Stimulated activated memory B cell treated with anti-CD40 and anti-IgM and Interleukin-4, amounts not matched to agents 10 μg/mL and 1 μg/mL and 100 μg/mL, for 72 hours (primary cell): ENCODE data around the gene USO1.
"Not testable (repeated sequence)": the region's sequence is repeated elsewhere in the genome, so short reads cannot be mapped to it uniquely, and the experiment has no call there.

Source experiments
- ATAC-seq: fragments of 150-1000 bp; cut with Tn5 transposase; 2 replicates; pipeline ENCODE4 v1.10.0; 2021
- H3K27ac Mint-ChIP-seq: one replicate; pipeline ENCODE4 v1.8.0; 2022; ENCODE audit warnings: mild to moderate bottlenecking, mixed read lengths
- H3K27me3 Mint-ChIP-seq: one replicate; pipeline ENCODE4 v1.8.0; 2022; ENCODE audit warnings: mixed read lengths
- H3K36me3 Mint-ChIP-seq: one replicate; pipeline ENCODE4 v1.8.0; 2022; ENCODE audit warnings: mixed read lengths
- H3K4me1 Mint-ChIP-seq: one replicate; pipeline ENCODE4 v1.8.0; 2022; ENCODE audit warnings: mixed read lengths
- H3K4me3 Mint-ChIP-seq: one replicate; pipeline ENCODE4 v1.8.0; 2022; ENCODE audit warnings: mild to moderate bottlenecking, moderate library complexity, mixed read lengths
- H3K9me3 Mint-ChIP-seq: one replicate; pipeline ENCODE4 v1.8.0; 2022; ENCODE audit warnings: mixed read lengths

Gene USO1

DNA sequence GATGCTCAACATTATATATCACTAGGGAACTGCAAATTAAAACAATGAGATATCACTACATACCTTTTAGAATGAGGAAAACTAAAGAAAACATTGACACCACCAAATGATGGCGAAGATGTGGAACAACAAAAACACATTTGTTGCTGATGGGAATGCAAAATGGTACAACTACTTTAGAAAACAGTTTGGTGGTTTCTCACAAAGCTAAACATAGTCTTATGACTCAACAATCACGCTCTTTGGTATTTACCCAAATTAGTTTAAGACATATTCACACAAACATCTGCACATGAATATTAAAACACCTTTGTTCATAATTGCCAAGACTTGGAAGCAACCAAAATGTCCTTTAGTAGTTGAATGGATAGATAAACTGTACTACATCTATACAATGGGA, 53.2 kb downstream of the USO1 start:
- H3K36me3 Mint-ChIP-seq, result peaks cover 67% of the 10 kb centered on the region
- no peaks in the 10 kb centered on the region for H3K9me3 Mint-ChIP-seq
- no peak overlapping the region for H3K27ac Mint-ChIP-seq
- no peak for ATAC-seq
- no peak overlapping the region for H3K4me3 Mint-ChIP-seq
- no peaks in the 10 kb centered on the region for H3K27me3 Mint-ChIP-seq
- no peaks in the 10 kb centered on the region for H3K4me1 Mint-ChIP-seq

DNA sequence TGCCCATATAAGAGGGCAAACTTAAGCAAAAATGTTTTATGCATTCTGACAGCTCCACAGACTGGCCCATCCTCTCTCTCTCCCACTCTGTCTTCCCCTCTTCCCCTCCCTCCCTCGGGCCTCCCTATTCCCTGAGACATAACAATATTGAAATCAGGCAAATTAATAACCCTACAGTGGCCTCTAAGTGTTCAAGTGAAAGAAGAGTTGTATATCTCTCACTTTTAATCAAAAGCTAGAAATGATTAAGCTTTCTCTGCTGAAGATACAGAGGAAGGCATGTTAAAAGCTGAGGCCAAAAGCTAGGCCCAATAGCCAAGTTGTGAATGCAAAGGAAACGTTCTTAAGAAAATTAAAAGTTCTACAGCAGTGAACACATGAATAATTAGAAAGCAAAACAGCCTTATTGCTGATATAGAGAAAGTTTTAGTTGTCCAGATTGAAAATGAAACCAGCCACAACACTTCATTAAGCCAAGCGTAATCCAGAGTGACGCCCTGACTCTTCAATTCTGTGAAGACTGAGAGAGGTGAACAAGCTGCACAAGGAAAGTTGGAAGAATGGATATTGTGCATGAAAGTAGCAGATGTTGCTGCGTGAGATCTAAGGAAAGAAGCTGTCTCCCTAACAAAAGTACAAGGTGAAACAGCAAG, 54.9 kb downstream of the USO1 start:
- no peak for ATAC-seq
- Mint-ChIP-seq H3K27ac (no peak overlapping the region), H3K4me3 (no peak overlapping the region), H3K9me3 (no peaks in the 10 kb centered on the region), H3K27me3 (no peaks in the 10 kb centered on the region), H3K36me3 (peaks cover 65% of the 10 kb centered on the region), H3K4me1 (no peaks in the 10 kb centered on the region)

GRCh38 chr4:75781305-75781704, 56.9 kb downstream of the USO1 start:
- no peak for ATAC-seq
- H3K27me3 Mint-ChIP-seq, result no peaks in the 10 kb centered on the region
- H3K9me3 Mint-ChIP-seq, result no peaks in the 10 kb centered on the region
- no peak overlapping the region for H3K27ac Mint-ChIP-seq
- no peak overlapping the region for H3K4me3 Mint-ChIP-seq
- peaks cover 54% of the 10 kb centered on the region for H3K36me3 Mint-ChIP-seq
- H3K4me1 Mint-ChIP-seq, result no peaks in the 10 kb centered on the region

GRCh38 chr4:75786526-75786925, 62.1 kb downstream of the USO1 start:
- peaks cover 13% of the 10 kb centered on the region for H3K4me1 Mint-ChIP-seq
- H3K4me3 Mint-ChIP-seq, result no peak overlapping the region
- H3K27ac Mint-ChIP-seq, result no peak overlapping the region
- ATAC-seq, result no peak
- no peaks in the 10 kb centered on the region for H3K27me3 Mint-ChIP-seq
- H3K9me3 Mint-ChIP-seq, result no peaks in the 10 kb centered on the region
- peaks cover 42% of the 10 kb centered on the region for H3K36me3 Mint-ChIP-seq

- H3K4me3 Mint-ChIP-seq, result no peak overlapping the region
- H3K4me1 Mint-ChIP-seq, result peaks cover 13% of the 10 kb centered on the region
- H3K9me3 Mint-ChIP-seq, result no peaks in the 10 kb centered on the region
- H3K36me3 Mint-ChIP-seq, result peaks cover 38% of the 10 kb centered on the region
- H3K27ac Mint-ChIP-seq, result no peak overlapping the region
- H3K27me3 Mint-ChIP-seq, result no peaks in the 10 kb centered on the region
- ATAC-seq, result no peak
Observed at GRCh38 chr4:75786938-75787337, 62.6 kb downstream of the USO1 start.

GRCh38 chr4:75790024-75790423, 65.6 kb downstream of the USO1 start:
- Mint-ChIP-seq H3K4me1 (peaks cover 13% of the 10 kb centered on the region), H3K36me3 (peaks cover 46% of the 10 kb centered on the region), H3K27me3 (no peaks in the 10 kb centered on the region), H3K4me3 (no peak overlapping the region), H3K9me3 (no peaks in the 10 kb centered on the region), H3K27ac (no peak overlapping the region)
- no peak for ATAC-seq

DNA sequence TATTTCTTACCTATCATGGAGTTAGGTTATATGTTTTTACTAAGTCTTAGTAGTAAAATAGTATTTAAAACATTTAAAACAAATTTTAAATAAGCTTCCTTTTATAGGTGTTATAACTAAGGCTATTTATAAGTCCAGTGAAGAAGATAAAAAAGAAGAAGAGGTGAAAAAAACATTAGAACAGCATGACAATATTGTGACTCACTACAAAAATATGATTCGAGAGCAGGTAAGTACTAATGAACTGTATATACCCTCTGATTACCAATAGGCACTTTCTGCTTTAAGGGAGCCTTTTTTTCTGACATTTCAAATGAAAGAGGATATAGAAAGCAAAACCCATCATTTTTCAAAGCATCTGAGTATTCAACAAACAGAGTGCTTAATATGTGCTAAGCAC, 76.6 kb downstream of the USO1 start:
- H3K9me3 Mint-ChIP-seq, result no peaks in the 10 kb centered on the region
- no peak for ATAC-seq
- peaks cover 56% of the 10 kb centered on the region for H3K36me3 Mint-ChIP-seq
- no peak overlapping the region for H3K4me3 Mint-ChIP-seq
- no peaks in the 10 kb centered on the region for H3K27me3 Mint-ChIP-seq
- H3K27ac Mint-ChIP-seq, result no peak overlapping the region
- no peaks in the 10 kb centered on the region for H3K4me1 Mint-ChIP-seq

GRCh38 chr4:75806035-75806434, 81.7 kb downstream of the USO1 start:
- peaks cover 46% of the 10 kb centered on the region for H3K36me3 Mint-ChIP-seq
- not testable (repeated sequence) for H3K27ac Mint-ChIP-seq, H3K9me3 Mint-ChIP-seq, ATAC-seq, H3K27me3 Mint-ChIP-seq, H3K4me1 Mint-ChIP-seq, H3K4me3 Mint-ChIP-seq

DNA sequence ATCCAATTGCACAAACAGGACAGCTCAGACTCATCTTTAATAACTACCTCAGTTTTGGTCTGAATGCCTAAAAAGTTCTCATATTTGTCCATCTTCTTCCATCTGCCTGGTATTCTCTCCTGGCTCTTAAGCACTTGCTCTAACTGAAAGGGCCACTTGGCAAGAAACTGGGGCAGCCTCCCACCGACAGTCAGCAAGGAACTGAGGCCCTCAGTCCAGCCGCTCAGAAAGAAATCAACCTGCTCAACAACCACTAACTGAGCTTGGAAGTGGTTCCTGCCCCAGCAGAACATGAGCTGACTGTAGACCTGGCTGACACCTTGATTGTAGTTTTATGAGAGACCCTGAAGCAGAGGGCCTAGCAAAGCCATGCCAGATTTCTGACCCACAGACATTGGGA, 93.5 kb downstream of the USO1 start:
- peaks cover 36% of the 10 kb centered on the region for H3K36me3 Mint-ChIP-seq
- no peak for ATAC-seq

DNA sequence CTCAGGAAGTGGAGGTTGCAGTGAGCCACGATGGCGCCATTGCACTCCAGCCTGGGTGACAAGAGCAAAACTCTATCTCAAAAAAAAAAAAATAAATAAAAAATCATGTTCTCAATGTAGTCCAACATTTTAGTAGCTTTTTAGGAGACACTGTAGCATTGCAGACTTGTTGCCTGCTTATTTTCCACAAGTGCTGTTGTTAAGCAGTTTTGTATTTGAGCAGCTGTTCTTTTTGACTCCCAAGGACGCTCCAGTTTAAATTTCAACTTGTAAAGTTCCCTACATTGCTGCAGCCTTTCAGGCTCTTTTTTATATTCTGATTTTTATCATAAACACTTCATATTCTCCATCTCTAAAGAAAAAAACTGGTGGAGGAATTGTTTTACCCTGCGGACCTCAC, 94.7 kb downstream of the USO1 start:
- no peaks in the 10 kb centered on the region for H3K27me3 Mint-ChIP-seq
- no peaks in the 10 kb centered on the region for H3K4me1 Mint-ChIP-seq
- H3K9me3 Mint-ChIP-seq, result no peaks in the 10 kb centered on the region
- no peak overlapping the region for H3K27ac Mint-ChIP-seq
- no peak overlapping the region for H3K4me3 Mint-ChIP-seq
- H3K36me3 Mint-ChIP-seq, result peaks cover 28% of the 10 kb centered on the region
- no peak for ATAC-seq

More for the DNA sequence above, 93.5 kb downstream of the USO1 start:
- H3K27me3 Mint-ChIP-seq, result no peaks in the 10 kb centered on the region
- no peaks in the 10 kb centered on the region for H3K4me1 Mint-ChIP-seq
- H3K27ac Mint-ChIP-seq, result no peak overlapping the region
- no peaks in the 10 kb centered on the region for H3K9me3 Mint-ChIP-seq
- H3K4me3 Mint-ChIP-seq, result no peak overlapping the region

- H3K27ac Mint-ChIP-seq, result no peak overlapping the region
- no peaks in the 10 kb centered on the region for H3K27me3 Mint-ChIP-seq
- no peaks in the 10 kb centered on the region for H3K9me3 Mint-ChIP-seq
- no peaks in the 10 kb centered on the region for H3K4me1 Mint-ChIP-seq
- no peak for ATAC-seq
- H3K4me3 Mint-ChIP-seq, result no peak overlapping the region
- H3K36me3 Mint-ChIP-seq, result peaks cover 17% of the 10 kb centered on the region
Observed at GRCh38 chr4:75820197-75820596, 95.8 kb downstream of the USO1 start.

DNA sequence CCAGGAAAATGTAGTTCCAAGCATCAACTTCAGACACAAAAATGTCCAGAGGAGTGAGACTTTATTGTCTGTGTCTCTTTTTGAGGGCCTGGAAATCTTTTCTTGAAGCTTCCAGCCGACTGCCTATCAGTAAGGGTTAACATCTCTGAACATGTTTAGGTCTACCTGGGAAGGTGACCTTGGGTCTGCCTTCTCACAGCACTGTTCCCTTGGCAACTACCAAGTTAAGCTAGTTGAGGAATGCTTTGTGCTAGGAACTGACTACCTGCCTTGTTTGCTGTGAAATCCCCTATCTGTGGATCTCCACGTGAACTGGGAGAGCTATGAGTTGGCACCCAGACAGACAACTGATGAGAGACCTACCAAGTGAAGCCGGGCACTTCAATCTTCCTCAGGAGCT, 96.3 kb downstream of the USO1 start:
- Mint-ChIP-seq H3K4me3 (no peak overlapping the region), H3K4me1 (no peaks in the 10 kb centered on the region), H3K27me3 (no peaks in the 10 kb centered on the region), H3K36me3 (peaks cover 12% of the 10 kb centered on the region), H3K27ac (no peak overlapping the region), H3K9me3 (no peaks in the 10 kb centered on the region)
- no peak for ATAC-seq

GRCh38 chr4:75821216-75821615, 96.8 kb downstream of the USO1 start:
- no peak for ATAC-seq
- no peak overlapping the region for H3K4me3 Mint-ChIP-seq
- no peaks in the 10 kb centered on the region for H3K9me3 Mint-ChIP-seq
- H3K4me1 Mint-ChIP-seq, result no peaks in the 10 kb centered on the region
- H3K27me3 Mint-ChIP-seq, result no peaks in the 10 kb centered on the region
- H3K36me3 Mint-ChIP-seq, result peaks cover 7% of the 10 kb centered on the region
- no peak overlapping the region for H3K27ac Mint-ChIP-seq

GRCh38 chr4:75821966-75822365, 97.6 kb downstream of the USO1 start:
- Mint-ChIP-seq H3K27ac (no peak overlapping the region), H3K4me3 (no peak overlapping the region), H3K9me3 (no peaks in the 10 kb centered on the region), H3K27me3 (no peaks in the 10 kb centered on the region), H3K4me1 (no peaks in the 10 kb centered on the region), H3K36me3 (no peaks in the 10 kb centered on the region)
- ATAC-seq, result no peak

DNA sequence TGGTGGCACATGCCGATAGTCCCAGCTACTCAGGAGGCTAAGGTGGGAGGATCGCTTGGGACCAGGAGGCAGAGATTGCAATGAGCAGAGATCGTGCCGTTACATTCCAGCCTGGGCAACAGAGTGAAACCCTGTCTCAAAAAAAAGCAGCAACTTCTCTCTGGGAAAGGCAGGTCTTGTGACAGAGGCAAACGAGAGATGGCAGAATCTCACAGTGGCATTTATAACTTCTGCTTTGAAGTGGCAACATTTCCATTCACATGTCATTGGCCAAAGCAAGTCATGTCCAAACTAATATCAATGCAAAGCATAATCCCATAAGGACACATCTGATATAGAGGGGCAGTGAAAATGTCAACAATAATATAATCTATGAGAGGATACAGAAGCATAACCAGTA, 98.0 kb downstream of the USO1 start:
- Mint-ChIP-seq H3K9me3 (no peaks in the 10 kb centered on the region), H3K27me3 (no peaks in the 10 kb centered on the region), H3K4me1 (no peaks in the 10 kb centered on the region), H3K4me3 (no peak overlapping the region), H3K27ac (no peak overlapping the region), H3K36me3 (no peaks in the 10 kb centered on the region)
- ATAC-seq, result no peak

DNA sequence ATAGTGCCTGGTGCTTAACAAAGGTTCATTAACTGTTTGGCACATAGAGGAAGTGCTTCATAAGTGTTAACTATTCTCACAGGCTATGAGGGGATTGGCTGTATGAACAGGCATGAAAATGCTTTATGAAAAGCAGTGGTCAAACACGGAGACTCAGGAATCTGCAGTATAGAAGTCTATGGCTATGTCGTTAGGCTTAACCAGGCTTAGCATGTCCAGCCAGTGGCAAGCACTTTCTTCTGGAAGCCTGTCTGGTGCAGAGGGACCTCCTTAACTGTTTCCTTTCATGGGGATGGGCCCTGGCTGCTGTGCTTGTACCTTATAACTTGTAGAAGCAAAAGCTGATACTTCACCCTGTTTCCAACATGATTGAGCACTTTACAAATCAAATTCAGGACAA, 99.4 kb downstream of the USO1 start:
- H3K36me3 Mint-ChIP-seq, result no peaks in the 10 kb centered on the region
- no peaks in the 10 kb centered on the region for H3K27me3 Mint-ChIP-seq
- ATAC-seq, result no peak
- no peaks in the 10 kb centered on the region for H3K4me1 Mint-ChIP-seq
- H3K27ac Mint-ChIP-seq, result no peak overlapping the region
- no peak overlapping the region for H3K4me3 Mint-ChIP-seq
- no peaks in the 10 kb centered on the region for H3K9me3 Mint-ChIP-seq

- Mint-ChIP-seq H3K4me1 (no peaks in the 10 kb centered on the region), H3K4me3 (no peak overlapping the region), H3K27me3 (no peaks in the 10 kb centered on the region), H3K36me3 (no peaks in the 10 kb centered on the region), H3K9me3 (no peaks in the 10 kb centered on the region), H3K27ac (no peak overlapping the region)
- no peak for ATAC-seq
Observed at GRCh38 chr4:75830906-75831305, 106.5 kb downstream of the USO1 start.
